BJ (cell line): ENCODE measurements around the gene TCAP. TPM values are rescaled to one million over a fixed set of nuclear protein-coding genes. Genes with fewer than 3 reads are reported as not detected.

Source experiments
- CTCF ChIA-PET: fragments of 350-600 bp; formaldehyde crosslinking; extraction: SDS; loops from one replicate; lab custom pipeline; 2021; ENCODE audit warnings: antibody characterized with exemption, inconsistent platforms; lab: Yijun Ruan, JAX
- POLR2A ChIA-PET: fragments of 300-600 bp; sonication (Branson Sonifier 250); formaldehyde crosslinking; extraction: SDS; loops from one replicate; lab custom pipeline; 2021; ENCODE audit warnings: antibody characterized with exemption; lab: Charles Lee
- DNase-seq: peaks from one replicate; pipeline ENCODE4 v3.0.0-alpha.2; 2011; ENCODE audit warnings: low read depth
- H3K27me3 ChIP-seq: 2 replicates; pipeline ENCODE4 v1.6.0; 2011; ENCODE audit warnings: low read length; ENCODE audit not compliant: control insufficient read depth, insufficient read depth
- H3K36me3 ChIP-seq: 2 replicates; pipeline ENCODE4 v1.5.1; 2011; ENCODE audit warnings: low read length; ENCODE audit not compliant: control insufficient read depth, insufficient read depth
- H3K4me3 ChIP-seq: 2 replicates; pipeline ENCODE4 v1.5.1; 2011; ENCODE audit warnings: low read depth, mild to moderate bottlenecking, control low read depth, low read length
- CTCF ChIP-seq: IDR thresholded peaks from 2 replicates; pipeline ENCODE4 v1.5.1; 2011; ENCODE audit warnings: low read depth, mild to moderate bottlenecking, control low read depth, inconsistent platforms, low read length, moderate library complexity; ENCODE audit not compliant: insufficient read depth
- polyA plus RNA-seq: library from polyadenylated mRNA; depleted of rRNA; stranded (reverse); fragments of >200 nt; gene quantifications from 2 replicates; pipeline ENCODE4 v1.2.3, GENCODE V29; 2011

The TCAP gene
- polyA plus RNA-seq, 1 experiment, result 0.22 TPM

DNA sequence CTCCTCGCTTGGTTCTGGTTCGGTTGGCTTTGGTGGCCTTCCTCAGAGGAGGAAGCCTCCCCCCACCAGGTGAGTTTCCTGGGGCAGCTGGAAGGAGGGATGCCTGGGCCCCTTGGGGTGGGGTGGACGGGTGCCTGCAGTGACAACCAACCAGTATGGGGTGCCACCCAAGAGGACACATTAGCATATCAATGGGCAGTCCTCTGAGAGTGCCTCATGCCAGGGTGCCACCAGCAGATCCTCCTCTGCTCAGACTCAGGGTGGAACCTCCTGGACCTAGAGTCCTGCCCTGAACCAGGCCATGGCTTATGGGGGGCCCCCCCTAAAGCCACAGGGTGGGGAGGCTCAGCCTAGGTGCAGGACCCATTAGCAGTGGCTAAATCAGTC is 35.7 kb upstream of the TCAP start:
- ChIA-PET CTCF (interaction anchor here (0.6 to 7.9 kb wide), 4 partner anchors 7 to 225 kb away, joined by 3 to 157 read pairs (median 4); no protein-coding TSS in a partner anchor), POLR2A (no interaction called here)
- no peak for TF ChIP-seq CTCF
- H3K36me3 ChIP-seq, result no peaks in the 10 kb centered on the region; the same call in 1 of the 2 replicates
- no peak for DNase-seq
- peaks cover 55% of the 10 kb centered on the region for H3K27me3 ChIP-seq
- H3K4me3 ChIP-seq, result no peak overlapping the region

GRCh38 chr17:39629898-39630297 is 35.3 kb upstream of the TCAP start:
- DNase-seq, result no peak
- peaks cover 54% of the 10 kb centered on the region for H3K27me3 ChIP-seq

DNA sequence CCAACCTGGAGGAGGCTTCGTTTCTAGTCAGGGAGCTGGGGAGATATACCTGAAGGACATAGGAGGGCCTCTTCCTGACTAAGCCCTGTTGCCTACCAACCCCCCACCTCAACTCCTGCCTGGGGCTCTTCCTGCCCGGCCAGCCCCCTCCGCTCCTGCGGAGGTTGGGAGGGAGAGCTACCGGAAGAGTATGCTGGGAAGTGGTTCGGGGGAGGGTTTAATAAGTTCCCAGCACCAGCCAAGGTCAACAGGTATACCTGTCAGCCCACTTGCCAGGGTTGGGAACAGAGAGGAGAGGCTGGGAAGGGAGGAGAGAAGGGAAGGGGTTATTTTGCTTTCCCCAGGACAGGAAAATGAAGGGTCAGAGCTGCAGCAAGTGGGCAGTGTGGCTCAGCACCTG is 33.7 kb upstream of the TCAP start:
- peaks cover 42% of the 10 kb centered on the region for H3K27me3 ChIP-seq
- no peaks in the 10 kb centered on the region for H3K36me3 ChIP-seq
- DNase-seq, result no peak
- TF ChIP-seq CTCF, result no peak
- ChIA-PET POLR2A (no interaction called here), CTCF (interaction anchor here (0.7 to 7.9 kb wide), 4 partner anchors 9 to 69 kb away, joined by 3 to 157 read pairs (median 5); partner anchors contain the start of gene ERBB2)
- H3K4me3 ChIP-seq, result no peak overlapping the region

More at GRCh38 chr17:39629898-39630297, 35.3 kb upstream of the TCAP start:
- CTCF ChIA-PET, result interaction anchor here (1.2 to 7.9 kb wide), 3 partner anchors 8 to 40 kb away, joined by 3 to 157 read pairs (median 6); no protein-coding TSS in a partner anchor
- POLR2A ChIA-PET, result no interaction called here
- no peak for TF ChIP-seq CTCF
- Histone ChIP-seq H3K4me3 (no peak overlapping the region), H3K36me3 (no peaks in the 10 kb centered on the region; the same call in 1 of the 2 replicates)

GRCh38 chr17:39632153-39632941 is 32.8 kb upstream of the TCAP start:
- Histone ChIP-seq H3K36me3 (no peaks in the 10 kb centered on the region), H3K4me3 (no peak overlapping the region), H3K27me3 (peaks cover 37% of the 10 kb centered on the region)
- CTCF ChIA-PET, result interaction anchor here (0.9 to 7.9 kb wide), 5 partner anchors 9 to 68 kb away, joined by 3 to 157 read pairs (median 24); partner anchors contain the start of gene ERBB2
- no peak for TF ChIP-seq CTCF
- POLR2A ChIA-PET, result no interaction called here
- no peak for DNase-seq

DNA sequence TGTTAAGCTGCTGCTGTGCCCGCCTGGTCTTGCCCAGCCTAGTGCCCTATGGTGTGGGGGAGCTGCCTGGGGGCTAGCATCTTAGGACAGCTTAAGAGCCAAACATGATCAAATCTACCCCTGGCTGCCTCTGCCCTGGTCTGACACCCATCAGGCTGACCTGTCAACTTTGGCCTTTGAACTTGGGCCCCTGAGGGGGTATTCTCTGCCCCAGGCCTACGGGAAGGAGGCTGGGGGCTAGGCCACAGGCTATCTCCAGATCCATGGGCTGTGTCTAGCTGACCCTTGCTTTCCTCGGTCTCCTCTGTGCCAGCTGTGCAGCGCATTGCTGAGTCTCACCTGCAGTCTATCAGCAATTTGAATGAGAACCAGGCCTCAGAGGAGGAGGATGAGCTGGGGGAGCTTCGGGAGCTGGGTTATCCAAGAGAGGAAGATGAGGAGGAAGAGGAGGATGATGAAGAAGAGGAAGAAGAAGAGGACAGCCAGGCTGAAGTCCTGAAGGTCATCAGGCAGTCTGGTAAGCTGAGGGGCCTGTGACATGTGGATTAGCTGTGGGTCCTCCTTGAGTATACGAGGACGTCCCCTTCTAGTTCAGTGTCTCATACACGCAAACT is 31.5 kb upstream of the TCAP start:
- POLR2A ChIA-PET, result no interaction called here
- TF ChIP-seq CTCF, result no peak
- CTCF ChIA-PET, result interaction anchor here (0.7 to 7.9 kb wide), 9 partner anchors 10 to 85 kb away, joined by 3 to 157 read pairs (median 5); no protein-coding TSS in a partner anchor
- Histone ChIP-seq H3K4me3 (no peak overlapping the region), H3K36me3 (no peaks in the 10 kb centered on the region), H3K27me3 (peaks cover 24% of the 10 kb centered on the region)
- no peak for DNase-seq
